Activated CD8-positive, alpha-beta memory T cell treated with anti-CD3 and anti-CD28 coated beads, Interleukin-2, amount 10 ng/mL, durations not matched to agents 7 days and 5 days (primary cell): ENCODE measurements around the gene GSE1. TPM values are rescaled to one million over a fixed set of nuclear protein-coding genes. Genes with fewer than 3 reads are reported as not detected.

ENCODE experiments used
- ATAC-seq: fragments of 150-1000 bp; cut with Tn5 transposase; one replicate; pipeline ENCODE4 v1.10.0; 2021; ENCODE audit warnings: moderate library complexity
- CTCF ChIA-PET: fragments of 350-600 bp; sonication (Branson Sonifier 250); formaldehyde crosslinking; loops from one replicate; lab custom pipeline; 2021; ENCODE audit warnings: antibody characterized with exemption; lab: Charles Lee
- DNase-seq: peaks from one replicate; pipeline ENCODE4 v3.0.0-alpha.2; 2020
- H3K27ac Mint-ChIP-seq: one replicate; pipeline ENCODE4 v1.8.0; 2021; ENCODE audit warnings: mild to moderate bottlenecking, mixed read lengths
- H3K27me3 Mint-ChIP-seq: one replicate; pipeline ENCODE4 v1.8.0; 2021; ENCODE audit warnings: mixed read lengths
- H3K36me3 Mint-ChIP-seq: one replicate; pipeline ENCODE4 v1.8.0; 2021; ENCODE audit warnings: mild to moderate bottlenecking, mixed read lengths
- H3K4me1 Mint-ChIP-seq: one replicate; pipeline ENCODE4 v1.8.0; 2021; ENCODE audit warnings: mixed read lengths
- H3K4me3 Mint-ChIP-seq: one replicate; pipeline ENCODE4 v1.8.0; 2021; ENCODE audit warnings: mild to moderate bottlenecking, moderate library complexity, mixed read lengths
- H3K9me3 Mint-ChIP-seq: one replicate; pipeline ENCODE4 v1.8.0; 2022; ENCODE audit warnings: low read depth, mixed read lengths
- total RNA-seq, 2 experiments: library from RNA; stranded (reverse); gene quantifications; one replicate each; pipeline ENCODE4 v1.2.3, GENCODE V29; 2021

Gene GSE1
- total RNA-seq, 2 experiments from 2014 or later: 43.1 to 55.1 TPM

GRCh38 chr16:85600530-85601271 is 12.4 kb upstream of the GSE1 start:
- no peak overlapping the region for H3K4me3 Mint-ChIP-seq
- H3K4me1 Mint-ChIP-seq: no peaks in the 10 kb centered on the region
- H3K36me3 Mint-ChIP-seq: no peaks in the 10 kb centered on the region
- H3K27ac Mint-ChIP-seq: no peak overlapping the region
- H3K27me3 Mint-ChIP-seq: no peaks in the 10 kb centered on the region
- DNase-seq (no peak), ATAC-seq (no peak)
- no peaks in the 10 kb centered on the region for H3K9me3 Mint-ChIP-seq
- CTCF ChIA-PET: interaction anchor here (1.0 to 1.5 kb wide), 2 partner anchors 10 to 106 kb away, joined by 3 to 4 read pairs; no protein-coding TSS in a partner anchor

DNA sequence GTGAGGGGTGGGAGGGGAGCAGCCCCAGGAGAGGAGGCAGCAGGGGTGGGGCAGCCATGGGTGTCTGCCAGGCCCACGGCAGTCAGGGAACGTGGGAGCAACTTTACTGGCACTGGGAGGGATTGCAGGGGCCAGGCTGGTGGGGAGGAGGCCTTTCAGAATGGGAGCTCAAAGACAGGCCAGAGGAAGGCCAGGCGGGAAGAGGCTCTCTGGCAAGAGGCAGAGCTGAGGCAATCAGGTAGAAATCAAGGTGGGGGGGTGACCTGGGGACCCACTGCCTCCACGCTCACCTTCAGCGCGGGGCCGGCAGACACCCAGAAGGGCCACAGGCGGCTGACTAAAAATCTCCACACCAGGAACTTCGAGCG is 11.9 kb upstream of the GSE1 start:
- no peak for ATAC-seq
- CTCF ChIA-PET: interaction anchor here (1.0 to 1.5 kb wide), 2 partner anchors 10 to 106 kb away, joined by 3 to 4 read pairs; no protein-coding TSS in a partner anchor
- H3K27me3 Mint-ChIP-seq: no peaks in the 10 kb centered on the region

DNA sequence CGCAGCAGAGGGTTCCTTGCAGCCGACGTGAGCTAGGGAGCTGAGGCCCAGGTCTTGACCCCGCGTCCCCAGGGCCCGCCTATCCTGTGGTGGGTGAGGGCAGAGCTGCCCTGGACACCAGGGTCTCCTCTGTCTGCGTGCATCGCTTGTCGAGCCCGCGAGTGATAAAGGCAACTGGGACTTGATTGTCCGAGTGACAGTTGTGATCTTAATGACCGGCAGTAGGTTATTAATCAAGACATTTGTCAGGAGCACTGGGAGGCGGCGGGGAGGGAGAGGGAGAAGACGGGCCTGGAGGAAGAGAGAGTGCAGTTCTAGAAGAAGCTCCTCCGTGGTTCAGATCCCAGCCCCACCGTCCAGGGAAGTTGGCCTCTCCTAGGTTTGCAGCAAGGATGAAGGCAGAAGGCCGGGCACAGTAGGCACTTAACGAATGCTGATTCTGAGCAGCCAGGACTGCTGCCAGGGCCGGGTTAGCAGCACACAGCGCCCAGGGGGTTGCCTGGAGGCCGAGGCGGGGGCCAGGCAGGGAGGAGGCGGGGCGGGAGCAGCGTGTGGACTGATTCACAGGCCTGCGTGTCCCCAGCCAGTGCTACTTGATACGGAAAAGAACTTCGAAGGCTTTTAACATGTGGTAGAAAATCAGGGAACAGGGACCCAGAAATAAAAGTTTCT is 11.3 kb upstream of the GSE1 start:
- ATAC-seq (no peak), DNase-seq (no peak)
- CTCF ChIA-PET: interaction anchor here (1.0 to 1.5 kb wide), 2 partner anchors 9 to 107 kb away, joined by 3 to 4 read pairs; no protein-coding TSS in a partner anchor
- Mint-ChIP-seq H3K4me1 (no peaks in the 10 kb centered on the region), H3K9me3 (no peaks in the 10 kb centered on the region), H3K27me3 (no peaks in the 10 kb centered on the region), H3K4me3 (no peak overlapping the region), H3K27ac (no peak overlapping the region), H3K36me3 (no peaks in the 10 kb centered on the region)

More for the DNA sequence above, 11.9 kb upstream of the GSE1 start:
- Mint-ChIP-seq H3K4me3 (no peak overlapping the region), H3K4me1 (no peaks in the 10 kb centered on the region), H3K27ac (no peak overlapping the region), H3K9me3 (no peaks in the 10 kb centered on the region), H3K36me3 (no peaks in the 10 kb centered on the region)
- DNase-seq: no peak

DNA sequence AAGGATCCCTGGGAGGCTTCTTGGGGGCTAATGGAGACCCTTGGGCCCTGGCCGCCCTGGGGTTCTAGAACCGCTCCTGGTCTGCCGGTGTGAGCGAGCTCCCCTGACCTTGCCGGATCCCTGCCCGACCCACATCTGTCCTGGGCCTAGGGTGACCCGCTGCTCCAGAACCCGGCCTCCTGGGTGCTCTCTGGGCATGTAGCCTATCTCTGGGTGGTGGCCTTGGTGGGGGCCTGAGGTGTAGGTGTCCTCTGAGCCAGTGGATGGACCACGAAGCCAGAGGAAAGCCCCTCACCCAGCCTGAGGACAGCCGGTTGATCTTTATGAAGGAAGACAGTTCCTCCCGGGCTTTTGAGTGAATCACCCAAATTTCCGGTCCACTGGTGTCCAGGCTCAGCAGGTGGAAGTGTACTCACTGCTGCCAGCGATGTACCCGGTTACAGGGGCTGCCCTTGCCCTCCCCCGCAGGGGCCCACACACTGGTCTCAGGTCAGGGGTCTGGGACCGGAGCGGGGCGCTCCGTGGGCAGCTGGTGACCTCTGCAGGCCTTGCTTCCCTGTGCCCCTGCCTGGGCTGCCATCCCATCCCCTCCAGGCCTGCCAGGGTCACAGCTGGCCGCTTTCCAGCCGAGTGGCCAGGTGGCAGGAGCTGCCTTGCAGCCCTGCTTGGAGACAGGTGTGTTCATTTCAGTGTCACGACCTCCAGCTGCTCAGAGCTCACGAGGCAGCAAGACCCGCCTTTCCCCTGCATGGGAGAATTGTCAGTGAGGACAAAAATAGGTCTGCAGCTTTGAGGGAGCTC is 10.5 kb upstream of the GSE1 start:
- Mint-ChIP-seq H3K9me3 (no peaks in the 10 kb centered on the region), H3K4me1 (peaks cover 2% of the 10 kb centered on the region), H3K27me3 (no peaks in the 10 kb centered on the region), H3K27ac (no peak overlapping the region), H3K4me3 (no peak overlapping the region), H3K36me3 (no peaks in the 10 kb centered on the region)
- DNase-seq (no peak), ATAC-seq (no peak)
- CTCF ChIA-PET: no interaction called here

GRCh38 chr16:85603203-85603755 is 9.8 kb upstream of the GSE1 start:
- Mint-ChIP-seq H3K27ac (no peak overlapping the region), H3K9me3 (no peaks in the 10 kb centered on the region), H3K27me3 (no peaks in the 10 kb centered on the region), H3K4me3 (no peak overlapping the region), H3K4me1 (peaks cover 2% of the 10 kb centered on the region), H3K36me3 (no peaks in the 10 kb centered on the region)
- ATAC-seq: no peak
- CTCF ChIA-PET: no interaction called here
- DNase-seq: no peak

GRCh38 chr16:85604145-85604705 is 8.9 kb upstream of the GSE1 start:
- H3K4me1 Mint-ChIP-seq: peaks cover 3% of the 10 kb centered on the region
- H3K36me3 Mint-ChIP-seq: no peaks in the 10 kb centered on the region
- CTCF ChIA-PET: interaction anchor here (1.2 kb wide), 1 partner anchor 184 kb away, joined by 3 read pairs; no protein-coding TSS in a partner anchor
- no peak for DNase-seq
- H3K9me3 Mint-ChIP-seq: no peaks in the 10 kb centered on the region
- H3K4me3 Mint-ChIP-seq: no peak overlapping the region
- ATAC-seq: no peak
- no peaks in the 10 kb centered on the region for H3K27me3 Mint-ChIP-seq
- H3K27ac Mint-ChIP-seq: no peak overlapping the region

DNA sequence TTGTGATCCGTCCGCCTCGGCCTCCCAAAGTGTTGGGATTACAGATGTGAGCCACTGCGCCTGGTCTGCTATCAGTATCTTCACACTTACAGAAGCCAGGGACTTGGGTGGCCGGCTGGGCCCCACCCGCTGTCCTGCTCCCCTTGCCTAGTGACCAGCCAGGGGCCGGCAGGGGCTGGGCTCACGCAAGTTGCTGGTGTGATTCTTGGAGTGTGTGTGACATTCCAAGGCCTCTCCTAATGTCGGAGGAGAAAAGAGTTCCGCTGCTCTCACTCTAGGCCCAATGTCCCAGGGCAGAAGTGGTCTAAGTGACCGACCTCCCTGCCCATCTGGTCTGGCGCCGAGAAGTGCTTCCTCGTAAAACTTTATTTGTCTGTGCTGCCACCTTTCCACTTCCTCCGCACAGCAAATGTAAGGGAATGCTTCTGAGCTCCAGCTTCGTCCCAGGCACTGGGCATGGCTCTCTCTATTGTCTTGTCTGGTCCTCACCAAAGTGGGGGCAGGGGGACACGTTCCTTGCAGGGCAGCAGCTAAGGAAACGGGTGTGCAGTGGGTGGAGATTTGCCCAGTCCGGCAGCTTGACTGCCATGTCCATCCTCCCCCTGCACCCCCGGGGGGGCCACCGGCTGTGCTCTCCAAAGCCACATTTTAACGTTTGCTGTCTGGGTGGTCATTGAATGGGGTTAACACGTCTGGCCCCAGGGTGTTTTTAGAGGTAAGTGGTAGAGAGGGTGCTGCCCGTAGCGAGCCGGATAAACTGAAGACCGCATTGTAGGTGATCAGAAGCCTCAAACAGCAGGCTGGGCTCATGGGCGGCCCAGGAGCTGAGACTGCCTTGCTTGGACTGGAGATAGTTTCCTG is 7.8 kb upstream of the GSE1 start:
- no peak for DNase-seq
- Mint-ChIP-seq H3K4me1 (peaks cover 13% of the 10 kb centered on the region), H3K36me3 (no peaks in the 10 kb centered on the region), H3K9me3 (no peaks in the 10 kb centered on the region), H3K4me3 (no peak overlapping the region), H3K27me3 (no peaks in the 10 kb centered on the region), H3K27ac (no peak overlapping the region)
- ATAC-seq: no peak
- CTCF ChIA-PET: interaction anchor here (1.1 to 3.4 kb wide), 4 partner anchors 11 to 185 kb away, joined by 3 to 18 read pairs (median 10); no protein-coding TSS in a partner anchor

DNA sequence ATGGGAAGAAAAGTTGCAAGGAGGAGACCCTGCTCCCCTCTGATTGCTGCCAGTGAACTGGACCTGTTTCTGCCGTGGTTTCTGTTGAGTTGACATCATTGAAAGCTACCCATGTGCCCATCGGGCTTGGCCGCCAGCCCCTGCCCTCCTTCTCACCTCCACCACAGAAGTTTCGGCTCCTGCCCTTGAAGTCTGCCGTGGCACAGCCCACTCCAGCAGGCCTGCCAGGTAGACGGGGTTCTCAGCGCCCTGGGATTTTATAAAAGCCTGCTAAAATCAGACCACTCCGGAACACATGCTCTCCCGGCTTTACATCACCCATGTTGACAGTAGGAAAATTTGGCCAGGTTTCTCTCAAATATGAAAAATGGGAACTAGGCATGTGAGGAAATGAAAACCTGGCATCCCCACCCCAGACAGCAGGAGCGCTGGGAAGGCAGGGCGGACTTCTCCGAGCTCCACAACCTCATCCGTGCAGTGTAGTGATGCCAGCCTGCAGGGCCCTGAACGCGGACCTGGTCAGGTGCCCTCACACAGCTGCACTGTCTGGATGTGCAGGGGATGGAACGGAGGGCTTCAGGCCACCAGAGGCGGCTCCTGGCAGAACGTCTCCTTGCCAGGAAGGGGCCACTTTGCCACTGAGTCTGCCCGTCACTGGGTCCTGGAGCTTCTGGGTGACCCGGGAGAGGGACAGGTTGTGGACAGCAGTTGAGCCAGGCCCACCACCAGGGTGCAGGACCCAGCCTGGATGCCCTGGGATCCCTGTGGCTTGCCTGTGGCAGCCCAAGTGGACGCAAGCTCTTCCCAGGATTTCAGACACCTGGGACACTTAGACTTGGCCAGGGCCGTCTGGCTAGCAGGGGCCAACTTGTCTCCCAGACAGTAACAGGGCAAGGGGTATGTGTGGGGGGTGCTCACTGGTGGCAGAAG is 6.9 kb upstream of the GSE1 start:
- H3K9me3 Mint-ChIP-seq: no peaks in the 10 kb centered on the region
- CTCF ChIA-PET: interaction anchor here (1.1 to 3.4 kb wide), 4 partner anchors 10 to 236 kb away, joined by 3 to 18 read pairs (median 10); no protein-coding TSS in a partner anchor

GRCh38 chr16:85606904-85607303 is 6.2 kb upstream of the GSE1 start:
- Mint-ChIP-seq H3K27ac (no peak overlapping the region), H3K36me3 (no peaks in the 10 kb centered on the region), H3K4me3 (no peak overlapping the region), H3K27me3 (no peaks in the 10 kb centered on the region), H3K4me1 (peaks cover 19% of the 10 kb centered on the region), H3K9me3 (no peaks in the 10 kb centered on the region)
- no peak for ATAC-seq
- no peak for DNase-seq
- CTCF ChIA-PET: interaction anchor here (1.2 to 3.4 kb wide), 4 partner anchors 9 to 237 kb away, joined by 3 to 18 read pairs (median 10); no protein-coding TSS in a partner anchor

More for the DNA sequence above, 6.9 kb upstream of the GSE1 start:
- DNase-seq: no peak
- H3K36me3 Mint-ChIP-seq: no peaks in the 10 kb centered on the region
- peaks cover 19% of the 10 kb centered on the region for H3K4me1 Mint-ChIP-seq
- no peak for ATAC-seq
- no peak overlapping the region for H3K4me3 Mint-ChIP-seq
- H3K27ac Mint-ChIP-seq: no peak overlapping the region
- no peaks in the 10 kb centered on the region for H3K27me3 Mint-ChIP-seq

DNA sequence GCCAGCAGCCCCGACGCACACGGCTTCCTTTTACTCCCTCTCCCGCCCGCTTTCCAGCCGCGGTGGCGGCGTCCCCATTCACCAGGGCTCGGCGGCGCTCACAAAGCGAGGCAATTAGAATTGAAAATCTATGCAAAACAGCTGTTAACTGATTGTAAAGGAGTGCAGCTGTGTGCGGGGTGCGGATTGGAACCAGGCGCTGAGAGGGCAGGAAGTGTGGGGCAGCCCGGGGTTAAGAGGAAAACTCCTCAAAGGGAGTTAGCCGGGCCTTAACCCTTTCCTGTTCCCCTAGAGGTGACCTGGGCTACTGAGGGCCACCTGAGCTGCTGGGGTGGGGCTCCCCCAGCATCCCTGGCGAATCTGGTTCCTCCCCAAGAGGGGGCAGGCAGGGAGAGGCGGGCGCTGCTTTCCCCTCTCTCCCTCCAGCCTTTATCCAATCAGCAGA is 5.8 kb upstream of the GSE1 start:
- DNase-seq (no peak), ATAC-seq (no peak)
- CTCF ChIA-PET: interaction anchor here (1.2 to 3.4 kb wide), 4 partner anchors 9 to 238 kb away, joined by 3 to 18 read pairs (median 10); no protein-coding TSS in a partner anchor
- no peaks in the 10 kb centered on the region for H3K27me3 Mint-ChIP-seq
- no peak overlapping the region for H3K4me3 Mint-ChIP-seq
- H3K9me3 Mint-ChIP-seq: no peaks in the 10 kb centered on the region
- no peak overlapping the region for H3K27ac Mint-ChIP-seq
- H3K36me3 Mint-ChIP-seq: no peaks in the 10 kb centered on the region
- peaks cover 19% of the 10 kb centered on the region for H3K4me1 Mint-ChIP-seq
